Neural cell (in vitro differentiated cells): Measurements from ENCODE around the gene RAVER2.

Source experiments
- CTCF ChIP-seq: fragments of 450-650 bp; IDR thresholded peaks from 2 replicates; pipeline ENCODE4 v1.5.1; 2014; ENCODE audit warnings: antibody characterized with exemption, mild to moderate bottlenecking, moderate library complexity; ENCODE audit not compliant: poor library complexity, severe bottlenecking
- EP300 ChIP-seq: fragments of 450-650 bp; conservative IDR thresholded peaks from 2 replicates; pipeline ENCODE4 v1.6.1; 2014; ENCODE audit warnings: antibody characterized with exemption, mild to moderate bottlenecking, moderate library complexity; ENCODE audit not compliant: poor library complexity, severe bottlenecking
- EZH2 ChIP-seq: fragments of 200-600, 300-800 bp; shearing (Covaris generic), sonication (generic); IDR thresholded peaks from 2 replicates; pipeline ENCODE4 v1.6.1; 2014; ENCODE audit warnings: antibody characterized with exemption, low read length, borderline replicate concordance, mild to moderate bottlenecking; ENCODE audit not compliant: insufficient read depth, poor library complexity, severe bottlenecking
- MXI1 ChIP-seq: fragments of 450-650 bp; conservative IDR thresholded peaks from 2 replicates; pipeline ENCODE4 v1.6.1; 2014; ENCODE audit warnings: antibody characterized with exemption, mild to moderate bottlenecking; ENCODE audit not compliant: poor library complexity, severe bottlenecking
- POLR2AphosphoS5 ChIP-seq: IDR thresholded peaks from 2 replicates; pipeline ENCODE4 v1.6.1; 2012
- SMC3 ChIP-seq: fragments of 450-650 bp; conservative IDR thresholded peaks from 2 replicates; pipeline ENCODE4 v1.6.1; 2014; ENCODE audit warnings: antibody characterized with exemption, mild to moderate bottlenecking, moderate library complexity; ENCODE audit not compliant: poor library complexity
- TAF1 ChIP-seq: IDR thresholded peaks from 2 replicates; pipeline ENCODE4 v1.6.1; 2012; ENCODE audit warnings: low read depth

DNA sequence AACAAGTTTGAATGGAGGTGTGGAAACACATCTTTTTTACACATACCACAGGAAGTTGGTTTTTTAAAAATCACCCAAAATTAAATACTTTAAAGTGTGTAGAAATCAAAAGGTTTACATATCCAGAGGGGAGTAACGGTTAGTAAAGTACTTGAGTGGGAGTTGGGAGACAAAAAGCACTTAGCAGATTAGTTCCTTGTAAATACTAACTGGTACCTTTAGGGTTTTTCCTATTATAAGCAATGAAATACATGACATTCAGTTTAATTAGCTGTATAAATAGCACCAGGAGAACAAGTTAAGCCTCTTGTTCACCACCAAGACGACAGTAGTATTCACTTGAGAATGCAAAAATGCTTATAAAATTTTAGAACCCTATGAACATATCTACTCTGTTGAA is 23.7 kb upstream of the RAVER2 start:
- TF ChIP-seq EZH2 (no peak), CTCF (no peak), SMC3 (no peak), MXI1 (no peak), POLR2AphosphoS5 (no peak), EP300 (no peak), TAF1 (no peak)
